Fibroblast of mammary gland (primary cell): ENCODE measurements around the gene CFAP221.

Experiments
- DNase-seq: peaks from one replicate; pipeline ENCODE4 v3.0.0-alpha.2; 2010; ENCODE audit warnings: low read depth
- H3K4me3 ChIP-seq: 2 replicates; pipeline ENCODE4 v1.5.1; 2011; ENCODE audit warnings: low read depth, mild to moderate bottlenecking, low read length, moderate library complexity; ENCODE audit not compliant: control insufficient read depth
- CTCF ChIP-seq: conservative IDR thresholded peaks from 2 replicates; pipeline ENCODE4 v1.5.1; 2011; ENCODE audit warnings: low read depth, low read length, inconsistent platforms; ENCODE audit not compliant: control insufficient read depth, insufficient read depth

Gene CFAP221

DNA sequence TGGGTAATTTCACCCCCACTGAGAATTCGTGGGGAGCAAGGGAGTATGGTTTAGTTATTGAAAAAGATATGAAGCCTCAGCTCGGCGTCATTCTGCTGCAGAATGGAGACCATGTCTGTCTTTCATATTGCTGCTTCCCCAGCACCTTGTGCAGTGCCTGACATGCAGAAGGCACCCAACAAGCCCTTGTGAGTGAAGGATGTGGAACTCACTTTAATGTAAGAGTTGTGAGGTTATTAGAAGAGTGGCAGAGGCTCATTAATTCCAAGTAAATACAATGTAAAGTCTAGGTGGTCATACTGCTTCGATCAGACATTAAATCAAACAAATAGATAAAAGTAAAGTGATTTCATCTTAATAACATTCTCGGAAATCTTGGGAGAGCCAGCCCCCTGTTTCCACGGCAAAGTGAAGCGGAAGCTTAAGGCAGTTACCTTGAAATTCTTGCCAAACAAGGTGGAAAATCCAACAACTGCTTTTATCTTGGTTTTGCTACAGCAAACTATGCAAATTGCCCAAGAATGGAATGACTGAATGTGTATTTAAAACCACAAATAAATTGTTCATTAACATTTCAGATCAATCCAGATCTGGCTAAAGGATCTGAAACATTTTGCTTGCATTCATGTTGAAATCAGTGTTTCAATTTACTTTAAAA is 9.6 kb downstream of the CFAP221 start:
- DNase-seq = no peak
- TF ChIP-seq CTCF = no peak
- H3K4me3 ChIP-seq = no peak overlapping the region

GRCh38 chr2:119565481-119565880 is 21.2 kb downstream of the CFAP221 start:
- no peak for DNase-seq
- no peak overlapping the region for H3K4me3 ChIP-seq
- TF ChIP-seq CTCF = no peak

- no peak for TF ChIP-seq CTCF
- no peak overlapping the region for H3K4me3 ChIP-seq
- DNase-seq = no peak
These were observed 23.0 kb downstream of the CFAP221 start for GRCh38 chr2:119567292-119567691.

DNA sequence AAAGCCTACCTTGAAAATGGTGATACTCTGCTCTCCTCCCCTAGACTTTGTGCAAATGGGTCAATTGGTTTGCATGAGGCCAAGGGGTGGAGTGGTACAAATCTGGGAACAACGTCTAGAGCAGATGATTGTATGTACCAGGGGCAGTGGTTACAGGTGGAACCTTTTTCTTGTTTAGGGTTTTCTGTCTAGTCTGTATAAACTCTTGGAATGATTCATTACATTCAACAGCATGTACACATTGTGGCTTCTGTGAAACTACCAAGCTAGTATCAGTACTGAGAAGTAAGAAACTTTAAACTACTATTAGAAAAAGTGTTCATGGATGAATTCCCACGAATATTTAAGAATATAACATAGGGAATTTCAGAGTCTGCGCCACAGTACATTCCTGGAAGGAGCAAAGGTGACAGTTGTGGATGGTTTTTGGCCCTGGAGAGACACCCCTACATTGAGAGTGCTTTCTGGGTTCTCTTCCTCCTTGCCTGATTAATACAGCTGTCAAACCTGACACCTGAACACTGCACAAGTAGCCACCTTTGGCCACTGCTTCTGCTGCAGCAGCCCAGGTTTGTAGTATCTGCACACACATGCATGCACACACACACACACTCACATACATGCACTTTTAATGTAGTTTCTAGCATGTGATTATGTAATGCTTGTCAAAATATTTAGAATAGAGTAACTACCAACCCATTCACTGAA is 30.0 kb downstream of the CFAP221 start:
- no peak for DNase-seq
- no peak overlapping the region for H3K4me3 ChIP-seq
- TF ChIP-seq CTCF = no peak

- no peak for TF ChIP-seq CTCF
These were observed 30.6 kb downstream of the CFAP221 start for GRCh38 chr2:119574864-119575263.

DNA sequence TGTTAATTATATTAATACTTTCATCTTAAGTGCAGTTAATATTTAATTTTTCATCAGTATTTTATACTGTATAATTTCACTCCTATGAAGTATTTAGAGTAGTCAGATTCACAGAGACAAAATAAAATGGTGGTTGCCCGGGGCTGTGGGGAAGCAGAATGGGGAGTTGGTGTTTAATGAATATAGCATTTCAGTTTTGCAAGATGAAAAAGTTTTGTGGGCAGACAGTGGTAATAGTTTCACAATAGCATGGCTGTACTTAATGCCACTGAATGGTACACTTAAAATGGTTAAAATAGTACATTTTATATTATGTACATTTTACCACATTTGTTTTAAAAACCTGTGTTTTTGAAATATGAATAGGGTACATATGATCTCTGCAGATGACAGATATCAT is 31.2 kb downstream of the CFAP221 start:
- no peak for TF ChIP-seq CTCF
- DNase-seq = no peak

More at GRCh38 chr2:119574864-119575263, 30.6 kb downstream of the CFAP221 start:
- DNase-seq = no peak
- no peak overlapping the region for H3K4me3 ChIP-seq

More for the DNA sequence above, 31.2 kb downstream of the CFAP221 start:
- H3K4me3 ChIP-seq = no peak overlapping the region
